HepG2 (cell line): ENCODE results near the gene CAPRIN2. TPM values are rescaled to one million over a fixed set of nuclear protein-coding genes. Genes with fewer than 3 reads are reported as not detected.
A peak's percentile ranks its signal among the peaks of the same experiment; 100 is the strongest.

Experiments used
- ATAC-seq: fragments of 200-7000 bp; cut with Tn5 transposase; 3 replicates; pipeline ENCODE4 v1.9.1; 2020; ENCODE audit warnings: mild to moderate bottlenecking, moderate library complexity
- BruUV-seq: library from RNA; stranded (reverse); fragments of 400-500 nt; replicated peaks from 2 replicates; lab custom pipeline; 2021; lab: Mats Ljungman, UMichigan
- CTCF ChIA-PET: fragments of 300-600 bp; formaldehyde crosslinking; extraction: SDS; loops from one replicate; lab custom pipeline; 2021; ENCODE audit warnings: low total read pairs, inconsistent platforms, low intra/inter-chr PET ratio; lab: Yijun Ruan, JAX
- POLR2A ChIA-PET: fragments of 350-600 bp; sonication (Branson Sonifier 250); formaldehyde crosslinking; loops from one replicate; lab custom pipeline; 2020; ENCODE audit warnings: antibody characterized with exemption, inconsistent platforms; lab: Yijun Ruan, JAX
- DNase-seq: peaks from one replicate; pipeline ENCODE4 v3.0.0-alpha.2; 2015; ENCODE audit warnings: low spot score
- FAIRE-seq: peaks from 3 replicates; lab custom pipeline; 2011; peaks lifted over from hg19 to GRCh38; lab: Jason Lieb, UNC
- H2AFZ ChIP-seq: one replicate; pipeline ENCODE4 v1.6.1; 2011; ENCODE audit warnings: low read length, inconsistent platforms
- H3K27ac ChIP-seq: fragments of 300-600 bp; 3 replicates; pipeline ENCODE4 v1.8.0; 2011; ENCODE audit warnings: mixed run types, mild to moderate bottlenecking, mixed read lengths, low read length, inconsistent platforms; ENCODE audit not compliant: insufficient read depth; ENCODE audit errors: extremely low read length
- H3K27me3 ChIP-seq, 2 experiments: fragments of 200-600 bp in 1 of 2; 2 replicates in 1 of 2; 3 replicates in 1 of 2; pipeline versions ENCODE4 v1.6.0 to v1.8.0; 2011; ENCODE audit warnings: low read length in 2 of 2, mild to moderate bottlenecking in 2 of 2, moderate library complexity in 2 of 2, inconsistent platforms in 1 of 2; ENCODE audit not compliant: insufficient read depth in 2 of 2, control insufficient read depth in 1 of 2
- H3K36me3 ChIP-seq, 2 experiments: fragments of 200-600 bp in 1 of 2; replicated peaks in 1 of 2; 2 replicates in 1 of 2; 3 replicates in 1 of 2; pipeline versions ENCODE4 v1.5.1 to v1.8.0; 2011; ENCODE audit warnings: low read length in 2 of 2, inconsistent platforms in 1 of 2; ENCODE audit not compliant: insufficient read depth in 2 of 2, control insufficient read depth in 1 of 2
- H3K4me1 ChIP-seq: 2 replicates; pipeline ENCODE4 v1.5.1; 2012; ENCODE audit warnings: low read length, inconsistent platforms; ENCODE audit not compliant: insufficient read depth
- H3K4me2 ChIP-seq: 2 replicates; pipeline ENCODE4 v1.6.0; 2011; ENCODE audit warnings: low read depth, low read length, inconsistent platforms
- H3K4me3 ChIP-seq, 3 experiments: fragments of 200-600 bp in 1 of 3; sonication (generic), shearing (Covaris generic) in 1 of 3; replicated peaks in 1 of 3; 2 replicates each; pipeline ENCODE4 v1.5.1; 2011 to 2016; ENCODE audit warnings: low read length in 3 of 3, inconsistent platforms in 2 of 3, low read depth in 2 of 3, mild to moderate bottlenecking in 2 of 3, control low read depth in 1 of 3, mixed read lengths in 1 of 3; ENCODE audit not compliant: insufficient read depth in 1 of 3
- H3K79me2 ChIP-seq: one replicate; pipeline ENCODE4 v1.6.1; 2011; ENCODE audit warnings: low read length, inconsistent platforms; ENCODE audit not compliant: insufficient read depth
- H3K9ac ChIP-seq: 2 replicates; pipeline ENCODE4 v1.6.0; 2011; ENCODE audit warnings: mild to moderate bottlenecking, low read depth, low read length, inconsistent platforms; ENCODE audit not compliant: insufficient read depth
- H3K9me3 ChIP-seq: 2 replicates; pipeline ENCODE4 v1.5.1; 2012; ENCODE audit warnings: mild to moderate bottlenecking, low read length
- H4K20me1 ChIP-seq: 2 replicates; pipeline ENCODE4 v1.6.0; 2011; ENCODE audit warnings: inconsistent platforms, mild to moderate bottlenecking, low read length, moderate library complexity; ENCODE audit not compliant: insufficient read depth
- HDAC2 ChIP-seq: sonication (generic); formaldehyde crosslinking; IDR thresholded peaks from 2 replicates; pipeline ENCODE4 v1.4.0; 2020; ENCODE audit warnings: missing genetic modification reagents
- LBX2 ChIP-seq: sonication (generic); formaldehyde crosslinking; IDR thresholded peaks from 2 replicates; pipeline ENCODE4 v1.5.0; 2020; ENCODE audit warnings: missing genetic modification reagents, mild to moderate bottlenecking, borderline replicate concordance
- PHF21A ChIP-seq: sonication (generic); formaldehyde crosslinking; IDR thresholded peaks from 2 replicates; pipeline ENCODE4 v1.5.0; 2020; ENCODE audit warnings: mild to moderate bottlenecking, missing genetic modification reagents
- THRA ChIP-seq: sonication (generic); formaldehyde crosslinking; IDR thresholded peaks from 2 replicates; pipeline ENCODE4 v1.4.0; 2020; ENCODE audit warnings: missing genetic modification reagents, borderline replicate concordance
- YEATS2 ChIP-seq: sonication (generic); formaldehyde crosslinking; IDR thresholded peaks from 2 replicates; pipeline ENCODE4 v1.4.0; 2020; ENCODE audit warnings: missing genetic modification reagents, borderline replicate concordance
- ZBTB14 ChIP-seq: sonication (generic); formaldehyde crosslinking; IDR thresholded peaks from 2 replicates; pipeline ENCODE4 v1.4.0; 2020; ENCODE audit warnings: missing genetic modification reagents
- ZNF281 ChIP-seq: sonication (generic); formaldehyde crosslinking; IDR thresholded peaks from 2 replicates; pipeline ENCODE4 v1.4.0; 2020; ENCODE audit warnings: missing genetic modification reagents, borderline replicate concordance
- WGBS: methylation state at CpG from one replicate; pipeline ENCODE4 v1.1.6; 2017; ENCODE audit warnings: low lambda C conversion rate; 5-methylcytosine and 5-hydroxymethylcytosine counted together
- in situ Hi-C: cut with HindIII; loops from 2 replicates; pipeline ENCODE4 v1.10.0; 2017; ENCODE audit warnings: low pct_unique_long_range_greater_than_20kb; ENCODE audit not compliant: extremely low pct_ligation_motif_present
- intact Hi-C: fragments of 100-400 bp; cut with micrococcal nuclease; formaldehyde crosslinking; loops from one replicate; pipeline ENCODE4 v1.10.0; 2022; ENCODE audit not compliant: unreplicated experiment
- polyA plus RNA-seq, 8 experiments: library from polyadenylated mRNA; depleted of rRNA in 3 of 8; stranded (reverse) in 7 of 8; unstranded in 1 of 8; fragments of >200 nt; fragmentation: Illumina TruSeq in 4 of 8; extraction: Trizol in 4 of 8; gene quantifications; 2 replicates each; pipeline versions ENCODE4 v1.2.1 to v1.2.3, GENCODE V29; 2011 to 2016; ENCODE audit warnings: low read depth in 4 of 8, missing spikeins in 1 of 8, mixed read lengths in 1 of 8; ENCODE audit not compliant: insufficient read depth in 1 of 8
- total RNA-seq, 5 experiments: library from RNA; depleted of rRNA; stranded (reverse); fragments of >200 nt; fragmentation: Illumina TruSeq; extraction: Trizol; gene quantifications; 2 replicates each; pipeline ENCODE4 v1.2.3, GENCODE V29; 2016; ENCODE audit warnings: low read depth in 1 of 5
- TF ChIP-seq, protein P1 (sequence below): sonication (generic); formaldehyde crosslinking; IDR thresholded peaks from 2 replicates; pipeline ENCODE4 v1.9.0; 2022; ENCODE audit warnings: missing genetic modification reagents, mild to moderate bottlenecking, borderline replicate concordance
- TF ChIP-seq, protein P2 (sequence below): sonication (generic); formaldehyde crosslinking; IDR thresholded peaks from 2 replicates; pipeline ENCODE4 v1.4.0; 2020; ENCODE audit warnings: mild to moderate bottlenecking, missing genetic modification reagents

CAPRIN2 gene
- total and polyA plus RNA-seq, 2 of the 13 experiments (the other 11 are each of a cell fraction or from before 2014, with no cell fraction given): 21.7 to 30.6 TPM

GRCh38 chr12:30796313-30796780, 41.6 kb upstream of the CAPRIN2 start (continued):
- no peak for TF ChIP-seq YEATS2 (CRISPR knock-in tag)
- no peak for TF ChIP-seq LBX2 (CRISPR knock-in tag)
- TF ChIP-seq ZBTB14: no peak
- no peak; the same call in 1 of the 2 replicates for TF ChIP-seq PHF21A (CRISPR knock-in tag)

GRCh38 chr12:30795410-30796312, 40.9 kb upstream of the CAPRIN2 start:
- peak; percentile 48 for DNase-seq
- no peak overlapping the region for H2AFZ ChIP-seq
- H3K9ac ChIP-seq: peak overlapping the region; percentile 36; the same call in 1 of the 2 replicates
- no peaks in the 10 kb centered on the region for H3K36me3 ChIP-seq
- no peaks in the 10 kb centered on the region for H3K9me3 ChIP-seq
- H3K4me2 ChIP-seq: peak overlapping the region; percentile 87
- ChIA-PET CTCF (interaction anchor here (0.9 kb wide), 1 partner anchor 40 kb away, joined by 3 read pairs; no protein-coding TSS in a partner anchor), POLR2A (interaction anchor here (0.7 to 2.4 kb wide), 7 partner anchors 39 to 1155 kb away, joined by 3 to 19 read pairs (median 3); partner anchors contain the start of genes CAPRIN2 and IPO8)
- H3K79me2 ChIP-seq: no peaks in the 10 kb centered on the region
- H3K27me3 ChIP-seq: no peaks in the 10 kb centered on the region
- FAIRE-seq: no peak
- no peak overlapping the region for H3K27ac ChIP-seq
- peaks cover 42% of the 10 kb centered on the region for H3K4me1 ChIP-seq
- 37% methylated on average over 9 of the region's 65 CpGs for WGBS
- intact Hi-C loops: loop anchor here (2.0 to 10.0 kb wide), 2 partner anchors 41 to 101 kb away; partner anchors contain the start of genes CAPRIN2 and IPO8
- in situ Hi-C loops: no loop called here
- H3K4me3 ChIP-seq: peak overlapping the region; percentile 62 to 77 (median 64)
- ATAC-seq: peak; percentile 92
- no peaks in the 10 kb centered on the region for H4K20me1 ChIP-seq
- BruUV-seq: no TSS peak
- TF ChIP-seq, protein P1, sequence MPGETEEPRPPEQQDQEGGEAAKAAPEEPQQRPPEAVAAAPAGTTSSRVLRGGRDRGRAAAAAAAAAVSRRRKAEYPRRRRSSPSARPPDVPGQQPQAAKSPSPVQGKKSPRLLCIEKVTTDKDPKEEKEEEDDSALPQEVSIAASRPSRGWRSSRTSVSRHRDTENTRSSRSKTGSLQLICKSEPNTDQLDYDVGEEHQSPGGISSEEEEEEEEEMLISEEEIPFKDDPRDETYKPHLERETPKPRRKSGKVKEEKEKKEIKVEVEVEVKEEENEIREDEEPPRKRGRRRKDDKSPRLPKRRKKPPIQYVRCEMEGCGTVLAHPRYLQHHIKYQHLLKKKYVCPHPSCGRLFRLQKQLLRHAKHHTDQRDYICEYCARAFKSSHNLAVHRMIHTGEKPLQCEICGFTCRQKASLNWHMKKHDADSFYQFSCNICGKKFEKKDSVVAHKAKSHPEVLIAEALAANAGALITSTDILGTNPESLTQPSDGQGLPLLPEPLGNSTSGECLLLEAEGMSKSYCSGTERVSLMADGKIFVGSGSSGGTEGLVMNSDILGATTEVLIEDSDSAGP (CRISPR knock-in tag): peak; percentile 71
- TF ChIP-seq THRA (CRISPR knock-in tag): peak; percentile 28; the same call in 1 of the 2 replicates
- TF ChIP-seq ZNF281 (CRISPR knock-in tag): 0 out of 2 replicates have a peak, but pooled peaks have one; percentile 3
- TF ChIP-seq HDAC2 (CRISPR knock-in tag): no peak
- TF ChIP-seq, protein P2, sequence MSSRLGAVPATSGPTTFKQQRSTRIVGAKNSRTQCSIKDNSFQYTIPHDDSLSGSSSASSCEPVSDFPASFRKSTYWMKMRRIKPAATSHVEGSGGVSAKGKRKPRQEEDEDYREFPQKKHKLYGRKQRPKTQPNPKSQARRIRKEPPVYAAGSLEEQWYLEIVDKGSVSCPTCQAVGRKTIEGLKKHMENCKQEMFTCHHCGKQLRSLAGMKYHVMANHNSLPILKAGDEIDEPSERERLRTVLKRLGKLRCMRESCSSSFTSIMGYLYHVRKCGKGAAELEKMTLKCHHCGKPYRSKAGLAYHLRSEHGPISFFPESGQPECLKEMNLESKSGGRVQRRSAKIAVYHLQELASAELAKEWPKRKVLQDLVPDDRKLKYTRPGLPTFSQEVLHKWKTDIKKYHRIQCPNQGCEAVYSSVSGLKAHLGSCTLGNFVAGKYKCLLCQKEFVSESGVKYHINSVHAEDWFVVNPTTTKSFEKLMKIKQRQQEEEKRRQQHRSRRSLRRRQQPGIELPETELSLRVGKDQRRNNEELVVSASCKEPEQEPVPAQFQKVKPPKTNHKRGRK (CRISPR knock-in tag): no peak
